ENCODE results near the gene PPP1R3D.
"Not testable (repeated sequence)": the region's sequence is repeated elsewhere in the genome, so short reads cannot be mapped to it uniquely, and the experiment has no call there.

Gene PPP1R3D

DNA sequence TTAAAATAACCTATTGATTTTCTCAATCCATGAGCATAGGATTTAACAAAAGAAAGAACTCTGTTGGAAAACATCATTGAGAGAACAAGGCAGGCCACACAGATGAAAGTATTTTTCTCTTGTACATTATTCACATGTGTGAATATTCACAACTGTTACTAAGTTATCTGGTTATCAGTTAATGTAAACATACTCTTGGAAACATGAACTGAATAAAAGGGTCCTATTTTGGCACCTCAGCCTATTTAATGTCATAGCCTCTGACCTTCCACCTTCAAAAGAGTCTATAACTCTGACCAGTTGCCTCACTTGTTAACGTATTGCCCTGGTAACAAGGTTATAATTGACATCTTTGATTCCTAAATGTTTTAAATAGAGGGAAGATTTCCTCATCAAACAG, 14.7 kb downstream of the PPP1R3D start:
- DNase-seq (ENCODE audit: low read depth in 3 of 3) = no peak

DNA sequence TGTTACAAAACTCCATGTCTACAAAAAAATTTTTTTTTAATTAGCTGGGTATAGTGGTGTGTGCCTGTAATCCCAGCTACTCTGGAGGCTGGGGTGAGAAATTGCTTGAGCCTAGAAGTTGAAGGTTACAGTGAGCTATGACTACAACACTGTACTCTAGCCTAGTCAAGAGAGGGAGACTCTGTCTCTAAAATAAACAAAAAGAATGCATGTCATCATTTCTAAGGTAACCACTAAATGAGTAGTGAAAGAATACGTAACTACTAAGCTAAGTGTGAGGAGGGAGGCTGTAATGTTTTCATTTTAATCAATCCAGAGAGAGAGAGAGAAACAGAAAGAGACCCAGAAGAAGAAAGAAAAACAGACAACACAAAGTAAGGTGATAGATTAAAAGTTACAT, 16.6 kb downstream of the PPP1R3D start:
- no peak for DNase-seq (ENCODE audit: low read depth in 3 of 3)

DNA sequence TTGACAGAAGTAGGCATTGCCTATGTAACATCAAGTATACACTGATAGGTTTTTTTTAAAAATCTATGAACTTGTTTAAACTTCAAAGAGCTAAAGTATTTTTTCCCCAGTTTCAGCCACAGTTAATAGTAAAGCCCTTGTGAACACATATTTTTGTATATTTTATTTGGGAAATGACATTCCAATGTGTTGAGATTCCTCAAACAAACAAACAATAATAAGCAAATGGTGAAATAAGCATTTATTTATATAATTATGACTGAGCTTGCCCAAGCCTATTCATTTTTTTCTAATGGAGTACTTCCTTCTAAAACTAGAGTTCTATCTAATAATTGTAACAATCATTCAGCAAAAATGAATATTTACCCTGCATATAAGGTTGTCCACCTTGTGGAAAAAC, 19.2 kb downstream of the PPP1R3D start:
- no peak for DNase-seq (ENCODE audit: low read depth in 3 of 3)

DNA sequence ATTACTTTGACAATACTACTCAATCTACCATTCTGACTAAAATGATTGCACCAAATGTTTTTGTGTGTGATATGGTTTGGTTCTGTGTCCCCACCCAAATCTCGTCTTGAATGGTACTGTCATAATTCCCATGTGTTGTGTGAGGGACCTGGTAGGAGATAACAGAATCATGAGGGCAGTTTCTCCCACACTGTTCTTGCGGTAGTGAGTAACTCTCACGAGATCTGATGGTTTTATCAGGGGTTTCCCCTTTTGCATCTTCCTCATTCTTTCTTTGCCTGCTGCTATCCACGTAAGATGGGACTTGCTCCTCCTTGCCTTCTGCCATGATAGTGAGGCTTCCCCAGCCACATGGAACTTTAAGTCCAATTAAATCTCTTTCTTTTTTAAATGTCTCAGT, 27.5 kb downstream of the PPP1R3D start:
- no peak for DNase-seq (ENCODE audit: low read depth in 3 of 3)

DNA sequence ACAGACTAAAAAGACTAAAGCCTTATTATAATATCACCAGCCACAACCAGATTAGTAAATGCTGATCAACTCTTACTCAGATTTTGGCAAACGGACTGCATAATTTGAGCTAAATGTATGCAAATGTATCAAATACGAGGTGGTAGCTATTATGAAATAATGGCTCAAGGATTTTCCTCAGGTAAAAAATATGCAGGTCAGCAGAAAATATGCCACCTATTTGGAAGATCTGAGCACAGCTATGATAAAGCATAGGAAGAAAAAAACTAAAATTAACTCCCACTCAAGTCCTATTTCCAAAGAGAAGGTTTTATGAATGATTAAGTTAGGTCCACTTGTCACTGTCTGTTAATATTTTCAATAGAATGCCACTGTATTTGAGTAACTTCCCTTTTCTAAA, 29.1 kb downstream of the PPP1R3D start:
- DNase-seq (ENCODE audit: low read depth in 3 of 3) = no peak

DNA sequence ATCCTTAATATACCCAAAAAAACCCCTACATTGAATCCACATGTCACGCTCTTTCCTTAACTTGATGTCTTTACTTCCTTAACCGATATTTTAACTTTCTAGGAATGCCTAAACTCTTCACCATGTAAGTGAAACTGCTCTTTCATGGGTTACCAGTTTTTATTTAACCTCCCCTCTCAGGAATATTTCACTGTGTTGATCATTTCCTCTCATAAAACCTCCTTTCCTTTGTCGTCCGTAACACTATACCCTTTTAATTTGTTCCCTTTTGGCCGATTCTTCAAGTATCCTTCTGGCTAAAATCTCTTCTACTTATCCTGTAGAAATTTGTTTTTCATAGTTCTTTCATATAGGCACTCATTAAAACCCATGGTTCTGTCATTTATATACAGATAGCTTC, 31.2 kb downstream of the PPP1R3D start:
- no peak for DNase-seq (ENCODE audit: low read depth in 3 of 3)

DNA sequence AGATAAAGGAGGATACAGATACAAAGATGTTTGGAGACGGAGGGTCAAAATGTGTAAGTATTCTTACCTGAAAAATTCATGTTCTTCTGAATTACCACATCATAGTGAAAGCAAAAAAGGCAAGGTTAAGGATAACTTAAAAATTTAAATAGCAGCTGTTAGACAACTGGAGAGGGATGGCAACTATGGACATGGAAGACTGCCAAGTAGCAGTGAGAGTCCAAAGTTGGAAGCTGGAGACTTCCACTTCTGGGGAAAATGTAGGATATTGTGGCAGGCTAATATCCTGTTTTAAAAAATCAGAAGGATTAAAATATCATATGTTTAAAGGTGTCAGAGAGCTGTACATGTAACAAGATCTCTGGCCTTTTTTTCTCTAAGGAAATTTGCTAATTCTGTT, 36.5 kb downstream of the PPP1R3D start:
- DNase-seq (ENCODE audit: low read depth in 3 of 3) = no peak

DNA sequence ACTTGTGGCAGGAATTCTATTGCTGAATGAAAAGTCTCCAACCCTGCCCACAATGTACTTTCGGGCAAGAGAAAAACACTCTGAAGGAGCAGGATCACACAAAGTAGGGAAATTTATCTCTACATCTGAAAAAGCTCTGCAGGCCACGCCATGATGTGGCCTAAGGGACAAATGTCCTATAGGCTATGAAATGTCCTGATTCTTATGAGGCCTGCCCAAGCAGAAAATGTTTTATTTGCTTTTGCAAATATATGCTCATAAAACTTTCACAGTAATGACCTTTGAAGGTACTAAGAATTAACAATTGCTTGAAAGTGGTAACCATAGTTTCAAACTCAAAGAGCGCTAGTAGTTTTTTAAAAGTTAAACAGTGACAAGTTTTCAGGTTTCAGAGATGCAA, 37.6 kb downstream of the PPP1R3D start:
- no peak for DNase-seq (ENCODE audit: low read depth in 3 of 3)

DNA sequence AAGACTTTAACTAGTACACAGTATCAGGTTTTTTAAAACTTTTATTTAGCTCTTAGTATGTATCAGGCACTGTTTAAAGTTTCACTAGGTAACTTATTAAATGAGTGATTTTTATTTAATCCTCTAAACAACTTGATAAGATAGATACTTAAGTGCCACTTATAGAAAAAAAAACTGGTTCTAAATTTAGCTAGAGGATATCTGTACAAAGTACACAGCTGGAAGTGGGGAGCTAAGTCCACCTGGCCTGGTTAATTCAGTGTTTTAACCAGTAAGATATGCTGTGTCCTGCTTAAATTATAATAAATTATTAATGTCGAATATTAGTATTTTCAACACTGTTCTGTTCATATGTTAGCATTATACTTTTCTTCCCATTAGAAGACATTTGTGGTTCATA, 44.2 kb downstream of the PPP1R3D start:
- no peak for DNase-seq (ENCODE audit: low read depth in 3 of 3)

DNA sequence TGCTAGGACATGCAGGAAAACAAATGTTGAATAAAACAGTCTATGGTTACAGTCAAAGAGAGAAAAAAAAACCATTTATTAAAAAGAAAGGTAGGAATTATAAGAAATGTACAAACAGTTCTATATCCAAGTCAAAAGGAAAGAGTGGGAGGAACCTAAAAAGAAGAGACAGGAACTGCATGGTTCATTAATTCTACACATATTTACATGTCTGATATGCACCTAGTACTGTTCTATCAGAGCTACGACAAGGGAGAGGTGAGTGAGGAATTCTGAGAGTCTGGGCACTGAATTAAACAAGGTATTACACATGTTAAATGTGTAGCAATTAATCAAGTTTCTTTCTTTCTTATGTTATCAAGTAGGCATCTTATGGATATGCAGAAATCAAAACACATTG, 48.5 kb downstream of the PPP1R3D start:
- no peak for DNase-seq (ENCODE audit: low read depth in 3 of 3)

DNA sequence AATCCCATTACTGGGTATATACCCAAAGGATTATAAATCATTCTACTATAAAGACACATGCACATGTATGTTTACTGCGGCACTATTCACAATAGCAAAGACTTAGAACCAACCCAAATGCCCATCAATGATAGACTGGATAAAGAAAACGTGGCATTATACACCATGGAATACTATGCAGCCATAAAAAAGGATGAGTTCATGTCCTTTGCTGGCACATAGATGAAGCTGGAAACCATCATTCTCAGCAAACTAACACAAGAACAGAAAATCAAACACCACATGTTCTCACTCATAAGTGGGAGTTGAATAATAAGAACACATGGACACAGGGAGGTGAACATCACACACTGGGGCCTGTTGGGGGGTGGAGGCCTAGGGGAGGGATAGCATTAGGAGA, 50.1 kb downstream of the PPP1R3D start:
- not testable (repeated sequence) for DNase-seq (ENCODE audit: low read depth in 3 of 3)

DNA sequence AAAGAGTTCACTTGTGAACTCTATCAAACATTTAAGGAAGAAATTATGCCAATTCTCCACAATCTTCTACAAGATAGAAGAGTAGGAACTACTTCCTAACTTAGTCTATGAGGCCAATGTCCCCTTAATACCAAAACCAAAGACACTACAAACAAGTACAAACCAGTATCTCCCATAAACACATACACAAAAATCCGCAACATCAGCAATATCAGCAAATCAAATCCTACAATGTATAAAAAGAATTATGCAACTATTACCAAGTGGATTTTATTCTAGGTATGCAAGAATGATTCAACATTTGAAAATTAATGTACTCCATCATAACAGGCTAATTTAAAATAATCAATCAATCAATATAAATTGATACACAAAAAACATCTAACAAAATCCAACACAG, 52.1 kb downstream of the PPP1R3D start:
- no peak for DNase-seq (ENCODE audit: low read depth in 3 of 3)

Data from stimulated activated CD4-positive, alpha-beta T cell treated with anti-CD3 and anti-CD28 coated beads, TNF-alpha, amount 100 ng/mL, for 4 hours (primary cell).